ENCODE measurements around the gene COG7.
"Not testable (repeated sequence)": the region's sequence is repeated elsewhere in the genome, so short reads cannot be mapped to it uniquely, and the experiment has no call there.

The COG7 gene

DNA sequence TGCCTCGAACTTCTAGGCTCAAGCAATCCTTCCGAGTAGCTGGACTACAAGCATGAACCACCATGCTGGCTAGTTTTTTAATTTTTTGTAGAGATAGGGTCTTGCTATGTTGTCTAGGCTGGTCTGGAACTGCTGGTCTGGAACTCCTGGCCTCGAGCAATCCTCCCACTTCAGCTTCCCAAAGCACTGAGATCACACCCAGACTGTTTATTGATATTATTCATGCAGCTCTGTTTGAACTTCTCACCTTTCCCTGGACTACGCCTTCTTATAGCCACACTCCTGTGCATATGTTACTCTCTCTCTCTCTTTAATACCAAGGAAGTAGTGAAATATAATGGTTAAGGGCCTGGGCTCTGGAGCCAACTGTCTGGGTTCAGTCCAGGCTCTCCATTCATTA, 4.6 kb downstream of the COG7 start:
- DNase-seq, result no peak
- TF ChIP-seq, protein P1, sequence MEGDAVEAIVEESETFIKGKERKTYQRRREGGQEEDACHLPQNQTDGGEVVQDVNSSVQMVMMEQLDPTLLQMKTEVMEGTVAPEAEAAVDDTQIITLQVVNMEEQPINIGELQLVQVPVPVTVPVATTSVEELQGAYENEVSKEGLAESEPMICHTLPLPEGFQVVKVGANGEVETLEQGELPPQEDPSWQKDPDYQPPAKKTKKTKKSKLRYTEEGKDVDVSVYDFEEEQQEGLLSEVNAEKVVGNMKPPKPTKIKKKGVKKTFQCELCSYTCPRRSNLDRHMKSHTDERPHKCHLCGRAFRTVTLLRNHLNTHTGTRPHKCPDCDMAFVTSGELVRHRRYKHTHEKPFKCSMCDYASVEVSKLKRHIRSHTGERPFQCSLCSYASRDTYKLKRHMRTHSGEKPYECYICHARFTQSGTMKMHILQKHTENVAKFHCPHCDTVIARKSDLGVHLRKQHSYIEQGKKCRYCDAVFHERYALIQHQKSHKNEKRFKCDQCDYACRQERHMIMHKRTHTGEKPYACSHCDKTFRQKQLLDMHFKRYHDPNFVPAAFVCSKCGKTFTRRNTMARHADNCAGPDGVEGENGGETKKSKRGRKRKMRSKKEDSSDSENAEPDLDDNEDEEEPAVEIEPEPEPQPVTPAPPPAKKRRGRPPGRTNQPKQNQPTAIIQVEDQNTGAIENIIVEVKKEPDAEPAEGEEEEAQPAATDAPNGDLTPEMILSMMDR (IDR thresholded peaks at IDR 0.05; ENCODE audit: low read depth, low read length), result no peak
- H3K27ac ChIP-seq, result no peak overlapping the region
- peaks cover 11% of the 10 kb centered on the region for H3K36me3 ChIP-seq
- no peaks in the 10 kb centered on the region for H3K9me3 ChIP-seq (ENCODE audit: severe bottlenecking)
- no peak overlapping the region for H3K4me3 ChIP-seq (ENCODE audit: low read depth, low read length)
- H3K27me3 ChIP-seq (ENCODE audit: insufficient read depth, low read depth, severe bottlenecking), result no peaks in the 10 kb centered on the region

DNA sequence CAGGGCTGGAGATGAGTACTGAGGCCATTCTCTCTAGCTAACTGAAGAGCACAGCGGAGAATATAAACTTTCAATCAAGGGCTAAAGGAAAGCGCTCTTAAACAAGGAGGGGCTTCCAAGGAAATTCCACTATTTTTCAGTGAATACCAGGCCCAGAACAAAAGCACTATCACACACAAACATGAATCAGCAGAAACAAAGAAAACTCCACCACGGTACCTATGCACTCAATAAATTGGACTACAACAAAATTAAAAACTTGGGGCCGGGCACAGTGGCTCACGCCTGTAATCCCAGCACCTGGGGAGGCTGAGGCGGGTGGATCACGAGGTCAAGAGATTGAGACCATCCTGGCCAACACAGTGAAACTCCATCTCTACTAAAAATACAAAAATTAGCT, 15.4 kb downstream of the COG7 start:
- H3K27ac ChIP-seq; H3K4me3 ChIP-seq (ENCODE audit: low read depth, low read length); DNase-seq; H3K27me3 ChIP-seq (ENCODE audit: insufficient read depth, low read depth, severe bottlenecking); H3K9me3 ChIP-seq (ENCODE audit: severe bottlenecking): not testable (repeated sequence)
- H3K36me3 ChIP-seq, result peaks cover 12% of the 10 kb centered on the region

DNA sequence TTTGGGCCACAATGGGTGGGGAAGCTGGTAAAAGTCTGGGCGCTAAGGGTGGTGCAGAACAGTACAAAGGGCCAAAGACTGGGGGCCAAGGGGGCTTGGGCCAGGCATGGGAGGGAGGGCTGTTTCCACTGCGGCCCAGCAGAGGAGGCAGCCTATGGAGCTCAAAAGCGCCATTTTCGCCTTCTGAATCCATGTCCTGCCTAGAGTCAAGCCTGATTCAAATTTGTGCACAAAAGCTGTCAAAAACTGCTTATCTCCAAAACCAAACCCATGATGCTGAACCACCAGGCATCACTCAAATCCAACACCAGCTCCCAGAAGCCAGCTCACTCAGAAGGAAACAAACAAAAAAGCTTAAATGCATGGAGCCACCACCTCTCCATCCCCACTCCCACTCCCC, 16.0 kb downstream of the COG7 start:
- no peaks in the 10 kb centered on the region for H3K9me3 ChIP-seq (ENCODE audit: severe bottlenecking)
- H3K36me3 ChIP-seq, result peaks cover 12% of the 10 kb centered on the region
- TF ChIP-seq, protein P1 (IDR thresholded peaks at IDR 0.05; ENCODE audit: low read depth, low read length), result no peak
- no peaks in the 10 kb centered on the region for H3K27me3 ChIP-seq (ENCODE audit: insufficient read depth, low read depth, severe bottlenecking)
- H3K4me3 ChIP-seq (ENCODE audit: low read depth, low read length), result no peak overlapping the region
- DNase-seq, result no peak
- H3K27ac ChIP-seq, result no peak overlapping the region

DNA sequence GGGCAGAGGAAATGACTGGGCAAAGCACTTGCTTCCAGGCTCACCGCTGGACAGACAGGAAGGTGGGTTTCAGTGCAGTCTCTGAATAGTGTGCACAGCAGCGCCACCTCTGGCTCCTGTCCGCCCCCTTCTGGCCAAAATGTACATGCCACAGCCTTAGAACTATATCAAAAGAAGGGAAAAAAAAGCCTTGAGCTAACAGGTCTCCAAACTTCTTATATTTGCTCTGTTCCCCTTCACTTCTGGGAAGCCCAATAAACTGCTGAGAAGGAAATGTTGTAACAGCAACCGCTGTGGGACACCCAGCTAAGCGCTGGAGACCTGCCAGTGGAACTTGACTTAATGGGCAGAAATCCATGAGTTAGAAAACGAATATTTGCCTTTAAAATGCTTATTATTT, 17.5 kb downstream of the COG7 start:
- Histone ChIP-seq H3K27ac (no peak overlapping the region), H3K27me3 (ENCODE audit: insufficient read depth, low read depth, severe bottlenecking) (no peaks in the 10 kb centered on the region), H3K9me3 (ENCODE audit: severe bottlenecking) (no peaks in the 10 kb centered on the region), H3K4me3 (ENCODE audit: low read depth, low read length) (no peak overlapping the region), H3K36me3 (peaks cover 17% of the 10 kb centered on the region)
- peak; percentile 77 for DNase-seq
- TF ChIP-seq, protein P1 (IDR thresholded peaks at IDR 0.05; ENCODE audit: low read depth, low read length), result peak; percentile 88

DNA sequence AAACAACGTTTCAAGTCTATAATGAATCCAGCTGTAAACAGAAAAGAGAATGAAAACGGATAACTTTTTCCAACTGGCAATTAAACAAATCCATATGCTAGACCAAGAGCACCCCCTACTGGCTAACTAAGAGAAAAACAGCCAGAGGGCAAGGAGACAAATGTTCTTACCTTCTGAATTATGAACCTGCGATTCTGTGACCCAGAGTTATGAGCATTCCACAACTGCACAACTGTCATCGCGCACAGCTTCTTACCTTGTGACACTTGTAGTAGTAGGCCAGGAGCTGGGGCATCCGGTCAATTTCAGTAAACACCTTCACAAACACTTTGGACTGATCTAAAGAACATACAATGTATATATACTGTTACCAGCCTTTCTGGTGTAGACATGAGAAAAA, 18.6 kb downstream of the COG7 start:
- peaks cover 16% of the 10 kb centered on the region for H3K36me3 ChIP-seq
- DNase-seq, result peak; percentile 20
- no peaks in the 10 kb centered on the region for H3K27me3 ChIP-seq (ENCODE audit: insufficient read depth, low read depth, severe bottlenecking)
- H3K27ac ChIP-seq, result no peak overlapping the region
- H3K9me3 ChIP-seq (ENCODE audit: severe bottlenecking), result no peaks in the 10 kb centered on the region
- H3K4me3 ChIP-seq (ENCODE audit: low read depth, low read length), result no peak overlapping the region
- TF ChIP-seq, protein P1 (IDR thresholded peaks at IDR 0.05; ENCODE audit: low read depth, low read length), result peak; percentile 68

DNA sequence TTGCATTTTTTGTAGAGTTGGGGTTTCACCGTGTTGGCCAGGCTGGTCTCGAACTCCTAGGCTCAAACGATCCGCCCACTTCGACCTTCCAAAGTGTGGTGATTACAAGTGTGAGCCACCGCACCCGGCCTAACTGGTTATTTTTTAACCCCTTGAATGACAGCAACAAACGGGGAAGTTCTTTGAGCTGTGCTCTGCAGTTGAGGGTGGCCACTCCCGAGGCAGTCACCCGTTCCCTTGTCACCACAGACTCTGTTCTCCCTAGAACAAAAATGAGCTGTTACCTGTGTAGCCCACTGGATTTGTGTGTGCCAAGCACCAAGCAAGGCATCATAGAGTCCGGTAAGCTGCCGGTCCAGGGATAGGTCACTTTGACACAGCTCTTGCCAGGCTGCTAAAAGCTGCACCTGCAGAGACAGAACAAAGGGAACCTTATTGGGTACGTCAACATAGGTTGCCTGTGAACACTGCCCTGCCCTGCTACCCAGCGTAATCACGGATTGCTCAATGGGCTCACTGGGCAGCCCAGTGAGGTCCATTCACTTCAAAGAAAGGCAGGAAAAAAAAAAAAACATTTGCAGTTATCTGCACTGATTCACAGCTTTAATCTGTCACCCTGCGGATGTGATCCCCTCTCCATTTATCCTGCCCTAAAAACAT, 19.6 kb downstream of the COG7 start:
- Histone ChIP-seq H3K4me3 (ENCODE audit: low read depth, low read length) (no peak overlapping the region), H3K9me3 (ENCODE audit: severe bottlenecking) (no peaks in the 10 kb centered on the region), H3K27me3 (ENCODE audit: insufficient read depth, low read depth, severe bottlenecking) (no peaks in the 10 kb centered on the region), H3K27ac (no peak overlapping the region), H3K36me3 (peaks cover 15% of the 10 kb centered on the region)
- DNase-seq, result no peak
- TF ChIP-seq, protein P1 (IDR thresholded peaks at IDR 0.05; ENCODE audit: low read depth, low read length), result no peak

Measured in WERI-Rb-1 (cell line).